Ovary (tissue), 3 donors: ENCODE results near the gene HIBADH.

Experiments
- POLR2A ChIP-seq: fragments of 450-650 bp; IDR thresholded peaks from one replicate; pipeline ENCODE4 v1.6.1; 2017; ENCODE audit warnings: antibody characterized with exemption, mild to moderate bottlenecking, moderate library complexity
- TF ChIP-seq, protein P1 (sequence below), 3 donors: fragments of 450-650 bp in 2 of 3; fragments of 200-600 bp in 1 of 3; IDR thresholded peaks; one replicate each; pipeline versions ENCODE4 v1.5.1 to v1.8.0; 2016 to 2022; ENCODE audit warnings: antibody characterized with exemption in 3 of 3, mild to moderate bottlenecking in 1 of 3
- donor health status: DM: no; HTN: no; CAD: no.

DNA sequence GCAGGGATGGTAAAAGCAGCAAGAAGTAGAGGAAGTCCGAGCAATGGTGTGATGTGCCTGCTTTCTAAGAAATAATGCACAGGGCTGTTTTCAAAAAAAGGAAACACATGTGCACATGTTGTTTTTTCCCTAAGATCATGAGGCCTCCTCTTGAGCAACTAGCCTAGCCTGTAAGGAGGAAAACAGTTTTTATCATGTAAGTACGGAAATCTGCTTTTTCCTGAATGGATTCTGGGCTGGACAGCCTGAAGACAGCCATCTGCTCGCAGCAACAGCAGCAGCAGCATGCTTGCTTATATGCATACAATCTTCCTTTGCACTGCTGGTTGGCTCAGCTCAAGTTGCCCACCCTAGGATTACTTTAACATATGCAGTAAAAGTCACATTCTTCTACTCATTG lies 87.1 kb downstream of the HIBADH start:
- TF ChIP-seq, protein P1, sequence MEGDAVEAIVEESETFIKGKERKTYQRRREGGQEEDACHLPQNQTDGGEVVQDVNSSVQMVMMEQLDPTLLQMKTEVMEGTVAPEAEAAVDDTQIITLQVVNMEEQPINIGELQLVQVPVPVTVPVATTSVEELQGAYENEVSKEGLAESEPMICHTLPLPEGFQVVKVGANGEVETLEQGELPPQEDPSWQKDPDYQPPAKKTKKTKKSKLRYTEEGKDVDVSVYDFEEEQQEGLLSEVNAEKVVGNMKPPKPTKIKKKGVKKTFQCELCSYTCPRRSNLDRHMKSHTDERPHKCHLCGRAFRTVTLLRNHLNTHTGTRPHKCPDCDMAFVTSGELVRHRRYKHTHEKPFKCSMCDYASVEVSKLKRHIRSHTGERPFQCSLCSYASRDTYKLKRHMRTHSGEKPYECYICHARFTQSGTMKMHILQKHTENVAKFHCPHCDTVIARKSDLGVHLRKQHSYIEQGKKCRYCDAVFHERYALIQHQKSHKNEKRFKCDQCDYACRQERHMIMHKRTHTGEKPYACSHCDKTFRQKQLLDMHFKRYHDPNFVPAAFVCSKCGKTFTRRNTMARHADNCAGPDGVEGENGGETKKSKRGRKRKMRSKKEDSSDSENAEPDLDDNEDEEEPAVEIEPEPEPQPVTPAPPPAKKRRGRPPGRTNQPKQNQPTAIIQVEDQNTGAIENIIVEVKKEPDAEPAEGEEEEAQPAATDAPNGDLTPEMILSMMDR (IDR thresholded peaks at IDR 0.05) = no peak
- TF ChIP-seq POLR2A = no peak
